Stimulated activated CD8-positive, alpha-beta memory T cell treated with anti-CD3 and anti-CD28 coated beads, Interleukin-15, amount 100 ng/mL, for 24 hours (primary cell): Measurements from ENCODE around the gene PYCR2.

Experiments used
- DNase-seq: peaks from one replicate; pipeline ENCODE4 v3.0.0-alpha.2; 2020; ENCODE audit warnings: low read depth

The PYCR2 gene

GRCh38 chr1:225919906-225920305, 4.1 kb downstream of the PYCR2 start:
- DNase-seq: no peak

- DNase-seq: no peak
These were observed 5.8 kb downstream of the PYCR2 start for GRCh38 chr1:225918280-225918679.

GRCh38 chr1:225917536-225917935, 6.5 kb downstream of the PYCR2 start:
- no peak for DNase-seq

GRCh38 chr1:225917101-225917500, 6.9 kb downstream of the PYCR2 start:
- DNase-seq: no peak

- no peak for DNase-seq
These were observed 8.5 kb downstream of the PYCR2 start for GRCh38 chr1:225915538-225915991.

- DNase-seq: no peak
These were observed 9.1 kb downstream of the PYCR2 start for GRCh38 chr1:225914947-225915346.

GRCh38 chr1:225914391-225914790, 9.7 kb downstream of the PYCR2 start:
- DNase-seq: no peak

- peak; percentile 58 for DNase-seq
These were observed 12.6 kb downstream of the PYCR2 start for GRCh38 chr1:225911191-225912130.

- DNase-seq: no peak
These were observed 14.6 kb downstream of the PYCR2 start for GRCh38 chr1:225909477-225909876.

GRCh38 chr1:225908773-225909172, 15.3 kb downstream of the PYCR2 start:
- DNase-seq: no peak

- DNase-seq: no peak
These were observed 15.9 kb downstream of the PYCR2 start for GRCh38 chr1:225908013-225908640.

- no peak for DNase-seq
These were observed 16.7 kb downstream of the PYCR2 start for GRCh38 chr1:225907341-225907740.

GRCh38 chr1:225906467-225906866, 17.6 kb downstream of the PYCR2 start:
- no peak for DNase-seq

GRCh38 chr1:225903623-225904022, 20.4 kb downstream of the PYCR2 start:
- no peak for DNase-seq

GRCh38 chr1:225899044-225899925, 24.8 kb downstream of the PYCR2 start:
- no peak for DNase-seq

- no peak for DNase-seq
These were observed 26.2 kb downstream of the PYCR2 start for GRCh38 chr1:225897595-225898514.

- DNase-seq: no peak
These were observed 27.0 kb downstream of the PYCR2 start for GRCh38 chr1:225896937-225897549.

GRCh38 chr1:225896494-225896893, 27.6 kb downstream of the PYCR2 start:
- DNase-seq: no peak

- DNase-seq: no peak
These were observed 31.7 kb downstream of the PYCR2 start for GRCh38 chr1:225892307-225892706.

GRCh38 chr1:225891229-225891972, 32.6 kb downstream of the PYCR2 start:
- no peak for DNase-seq
